Measurements from ENCODE around the gene EXD1. TPM values are rescaled to one million over a fixed set of nuclear protein-coding genes. Genes with fewer than 3 reads are reported as not detected.
"Not testable (repeated sequence)": the region's sequence is repeated elsewhere in the genome, so short reads cannot be mapped to it uniquely, and the experiment has no call there.

The EXD1 gene
- total RNA-seq, 1 donor from 2014 or later = not detected

- TF ChIP-seq CTCF (conservative IDR thresholded peaks at IDR 0.05) = no peak
- Mint-ChIP-seq H3K4me3 (no peak overlapping the region), H3K9me3 (no peaks in the 10 kb centered on the region), H3K27me3 (ENCODE audit: low read depth) (no peaks in the 10 kb centered on the region), H3K4me1 (no peaks in the 10 kb centered on the region), H3K36me3 (ENCODE audit: low read depth) (no peaks in the 10 kb centered on the region), H3K27ac (ENCODE audit: unreplicated experiment) (no peak overlapping the region)
- no peak for DNase-seq (ENCODE audit: low read depth, low spot score)
These were observed 90.9 kb downstream of the EXD1 start for GRCh38 chr15:41139619-41140018.

GRCh38 chr15:41139112-41139511, 91.4 kb downstream of the EXD1 start:
- not testable (repeated sequence) for H3K4me3 Mint-ChIP-seq; H3K27me3 Mint-ChIP-seq (ENCODE audit: low read depth); H3K36me3 Mint-ChIP-seq (ENCODE audit: low read depth); H3K4me1 Mint-ChIP-seq; H3K9me3 Mint-ChIP-seq; DNase-seq (ENCODE audit: low read depth, low spot score); H3K27ac Mint-ChIP-seq (ENCODE audit: unreplicated experiment)

GRCh38 chr15:41135580-41135979, 95.0 kb downstream of the EXD1 start:
- H3K4me1 Mint-ChIP-seq; DNase-seq (ENCODE audit: low read depth, low spot score); H3K36me3 Mint-ChIP-seq (ENCODE audit: low read depth); H3K4me3 Mint-ChIP-seq; H3K9me3 Mint-ChIP-seq; H3K27ac Mint-ChIP-seq (ENCODE audit: unreplicated experiment): not testable (repeated sequence)
- peaks cover 18% of the 10 kb centered on the region for H3K27me3 Mint-ChIP-seq (ENCODE audit: low read depth)

- Mint-ChIP-seq H3K27me3 (ENCODE audit: low read depth) (peaks cover 20% of the 10 kb centered on the region), H3K9me3 (no peaks in the 10 kb centered on the region), H3K27ac (ENCODE audit: unreplicated experiment) (no peak overlapping the region), H3K36me3 (ENCODE audit: low read depth) (no peaks in the 10 kb centered on the region), H3K4me1 (no peaks in the 10 kb centered on the region), H3K4me3 (no peak overlapping the region)
- no peak for DNase-seq (ENCODE audit: low read depth, low spot score)
- no peak for TF ChIP-seq CTCF (conservative IDR thresholded peaks at IDR 0.05)
These were observed 97.1 kb downstream of the EXD1 start for GRCh38 chr15:41133454-41133853.

Other genes starting within 250 kb of the EXD1 start
- 18.5 and 20.2 TPM in 2 replicates for gene INO80, start 114.5 kb downstream of the EXD1 start, total RNA-seq
- 72.7 and 76.3 TPM in 2 replicates for gene CHP1, start 511 bp upstream of the EXD1 start, total RNA-seq
- gene OIP5, start 101.8 kb upstream of the EXD1 start, total RNA-seq = 25.2 and 26.9 TPM in 2 replicates
- gene NUSAP1, start 102.1 kb upstream of the EXD1 start, total RNA-seq = 159 and 175 TPM in 2 replicates
- 16.4 and 17.7 TPM in 2 replicates for gene NDUFAF1, start 171.7 kb upstream of the EXD1 start, total RNA-seq
- gene RTF1, start 186.3 kb upstream of the EXD1 start, total RNA-seq = 65.8 and 66.3 TPM in 2 replicates